ENCODE data around the gene ASB1.

DNA sequence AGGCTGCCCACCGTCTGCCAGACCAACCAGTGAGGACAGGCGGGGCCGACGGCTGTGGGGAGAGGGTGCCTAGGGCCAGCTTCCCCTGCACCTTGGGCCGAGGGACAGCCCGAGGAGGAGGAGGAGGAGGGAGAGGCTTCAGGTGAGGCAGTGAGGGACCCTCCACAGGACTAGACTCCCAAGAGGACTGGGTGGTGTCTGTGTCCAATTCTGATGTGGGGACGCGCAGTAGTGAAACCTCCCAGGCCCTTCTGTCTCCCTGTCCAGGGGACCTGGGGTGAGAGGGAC, 19.8 kb upstream of the ASB1 start:
- no peak for TF ChIP-seq EZH2 (IDR thresholded peaks at IDR 0.05; ENCODE audit: borderline replicate concordance, low read length)
- TF ChIP-seq, protein P1, sequence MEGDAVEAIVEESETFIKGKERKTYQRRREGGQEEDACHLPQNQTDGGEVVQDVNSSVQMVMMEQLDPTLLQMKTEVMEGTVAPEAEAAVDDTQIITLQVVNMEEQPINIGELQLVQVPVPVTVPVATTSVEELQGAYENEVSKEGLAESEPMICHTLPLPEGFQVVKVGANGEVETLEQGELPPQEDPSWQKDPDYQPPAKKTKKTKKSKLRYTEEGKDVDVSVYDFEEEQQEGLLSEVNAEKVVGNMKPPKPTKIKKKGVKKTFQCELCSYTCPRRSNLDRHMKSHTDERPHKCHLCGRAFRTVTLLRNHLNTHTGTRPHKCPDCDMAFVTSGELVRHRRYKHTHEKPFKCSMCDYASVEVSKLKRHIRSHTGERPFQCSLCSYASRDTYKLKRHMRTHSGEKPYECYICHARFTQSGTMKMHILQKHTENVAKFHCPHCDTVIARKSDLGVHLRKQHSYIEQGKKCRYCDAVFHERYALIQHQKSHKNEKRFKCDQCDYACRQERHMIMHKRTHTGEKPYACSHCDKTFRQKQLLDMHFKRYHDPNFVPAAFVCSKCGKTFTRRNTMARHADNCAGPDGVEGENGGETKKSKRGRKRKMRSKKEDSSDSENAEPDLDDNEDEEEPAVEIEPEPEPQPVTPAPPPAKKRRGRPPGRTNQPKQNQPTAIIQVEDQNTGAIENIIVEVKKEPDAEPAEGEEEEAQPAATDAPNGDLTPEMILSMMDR (IDR thresholded peaks at IDR 0.05; ENCODE audit: low read length) = no peak

Measured in OCI-LY1 (cell line).